Kidney tubule cell (primary cell): Measurements from ENCODE around the gene ZNF70.

Experiments
- DNase-seq: peaks from one replicate; pipeline ENCODE4 v3.0.0-alpha.2; 2018; ENCODE audit warnings: low spot score

Gene ZNF70

GRCh38 chr22:23716811-23717801 is 33.8 kb downstream of the ZNF70 start:
- peak; percentile 82 for DNase-seq

- peak; percentile 25 for DNase-seq
These were observed 35.0 kb downstream of the ZNF70 start for GRCh38 chr22:23715806-23716375.

DNA sequence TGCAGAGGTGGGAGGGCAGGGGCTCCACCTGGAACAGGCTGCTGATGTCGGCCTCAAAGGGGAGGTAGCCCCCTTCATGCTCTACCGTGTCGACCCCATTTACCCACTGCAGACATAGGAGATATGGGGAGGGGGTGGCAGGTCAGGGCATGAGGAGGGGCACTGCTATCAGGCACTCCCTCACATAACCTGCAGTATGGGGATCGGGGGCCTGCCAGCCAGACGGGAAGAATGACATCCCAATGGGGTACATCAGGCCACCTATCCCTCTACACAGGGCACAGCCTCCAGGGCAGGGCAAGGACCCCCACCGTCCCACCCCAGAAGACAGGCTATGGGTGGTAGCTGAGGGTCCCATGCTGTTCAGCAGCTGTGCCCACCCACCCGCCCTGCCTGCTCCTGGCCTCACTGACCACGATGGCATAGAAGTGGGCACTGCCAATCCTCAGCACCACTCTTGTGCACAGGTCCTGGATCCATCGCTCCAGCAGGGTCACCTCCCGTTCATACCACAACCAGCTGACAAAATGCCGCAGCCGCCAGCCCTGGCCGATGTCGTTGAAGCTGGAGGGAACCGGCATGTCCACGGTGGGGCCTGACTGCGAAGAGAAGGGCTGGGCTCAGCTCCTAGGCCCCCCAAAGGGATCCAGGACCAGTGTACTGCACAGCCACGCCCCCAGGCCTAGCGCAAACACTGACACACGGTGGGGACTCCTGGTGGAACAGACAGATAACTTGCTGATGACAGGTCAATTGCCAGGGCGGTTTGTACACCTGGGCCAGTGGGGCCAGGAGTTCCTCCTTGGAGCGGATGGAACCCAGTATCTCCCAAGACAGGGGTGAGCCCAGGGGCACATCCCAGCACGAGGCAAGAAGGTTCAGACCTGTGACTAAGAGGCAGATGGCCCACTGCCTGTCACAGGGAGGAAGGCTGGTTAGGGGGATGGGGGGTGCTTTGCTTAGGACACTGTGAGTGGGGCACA is 36.0 kb downstream of the ZNF70 start:
- DNase-seq: no peak

- no peak for DNase-seq
These were observed 37.0 kb downstream of the ZNF70 start for GRCh38 chr22:23713696-23714595.

- DNase-seq: no peak
These were observed 38.7 kb downstream of the ZNF70 start for GRCh38 chr22:23712256-23712655.

- DNase-seq: peak; percentile 37
These were observed 41.8 kb downstream of the ZNF70 start for GRCh38 chr22:23709107-23709506.

DNA sequence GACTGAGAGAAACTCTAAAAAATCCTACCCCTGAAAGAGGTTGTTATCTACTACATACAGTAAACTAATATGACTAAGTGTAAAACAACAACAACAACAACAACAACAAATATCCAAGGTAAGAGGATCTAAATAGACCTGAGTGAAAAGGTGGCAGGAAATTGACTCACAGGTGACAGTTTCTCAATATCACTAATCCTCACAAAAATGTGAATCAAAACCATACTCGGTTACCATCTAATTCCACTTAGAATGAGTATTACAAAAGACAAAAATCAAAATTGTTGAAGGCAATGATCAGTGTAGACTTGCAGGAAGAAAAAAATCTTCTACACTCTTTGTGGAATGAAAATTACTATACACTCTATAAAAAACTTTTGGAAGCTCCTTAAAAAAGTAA is 42.6 kb downstream of the ZNF70 start:
- DNase-seq: no peak

DNA sequence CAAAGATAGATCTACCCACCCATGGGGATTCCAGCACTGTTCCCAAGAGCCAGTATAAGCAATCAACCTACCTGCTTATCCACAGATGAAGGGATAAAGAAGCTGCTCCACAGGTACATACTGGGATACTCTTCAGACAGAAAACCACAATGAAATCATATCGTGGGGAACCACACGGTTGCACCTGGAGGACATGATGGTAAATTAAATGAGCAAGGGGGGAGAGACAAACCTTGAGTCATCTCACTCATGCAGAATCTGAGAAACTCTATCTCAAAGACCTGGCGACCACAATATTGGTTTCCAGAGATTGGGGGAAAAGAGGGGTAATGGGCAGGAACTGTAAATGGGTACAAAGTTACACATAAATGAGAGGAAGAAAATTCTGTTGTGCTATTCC is 45.6 kb downstream of the ZNF70 start:
- no peak for DNase-seq

GRCh38 chr22:23704829-23705228 is 46.1 kb downstream of the ZNF70 start:
- no peak for DNase-seq

GRCh38 chr22:23704062-23704461 is 46.9 kb downstream of the ZNF70 start:
- no peak for DNase-seq

- DNase-seq: peak; percentile 18
These were observed 50.2 kb downstream of the ZNF70 start for GRCh38 chr22:23700706-23701105.

DNA sequence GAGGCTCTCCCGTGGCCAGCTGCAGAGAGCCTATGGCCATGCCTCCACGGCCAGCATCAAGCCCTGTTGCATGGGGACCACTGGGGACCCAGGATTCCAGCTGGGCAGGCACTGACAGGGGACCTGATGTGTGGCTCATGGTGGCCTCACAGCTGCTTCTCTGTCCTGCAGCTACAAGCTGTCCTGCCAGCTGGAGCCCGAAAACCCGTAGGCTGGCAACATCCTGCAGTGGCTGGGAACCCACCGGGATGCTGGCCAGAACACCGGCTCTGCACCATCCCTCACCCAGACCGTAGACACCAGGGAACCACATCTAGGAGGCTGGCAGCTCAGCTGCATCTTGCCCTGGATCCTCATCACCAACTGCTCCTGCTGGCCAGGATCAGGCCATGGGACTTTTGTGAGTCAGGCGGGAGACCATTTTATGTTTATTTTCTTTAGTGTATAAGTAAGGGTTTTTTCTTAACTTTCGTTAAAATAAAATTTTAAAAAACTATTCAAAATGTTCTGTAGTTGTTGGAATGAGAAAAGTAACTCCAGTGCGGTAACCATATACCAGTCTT is 52.2 kb downstream of the ZNF70 start:
- DNase-seq: no peak

DNA sequence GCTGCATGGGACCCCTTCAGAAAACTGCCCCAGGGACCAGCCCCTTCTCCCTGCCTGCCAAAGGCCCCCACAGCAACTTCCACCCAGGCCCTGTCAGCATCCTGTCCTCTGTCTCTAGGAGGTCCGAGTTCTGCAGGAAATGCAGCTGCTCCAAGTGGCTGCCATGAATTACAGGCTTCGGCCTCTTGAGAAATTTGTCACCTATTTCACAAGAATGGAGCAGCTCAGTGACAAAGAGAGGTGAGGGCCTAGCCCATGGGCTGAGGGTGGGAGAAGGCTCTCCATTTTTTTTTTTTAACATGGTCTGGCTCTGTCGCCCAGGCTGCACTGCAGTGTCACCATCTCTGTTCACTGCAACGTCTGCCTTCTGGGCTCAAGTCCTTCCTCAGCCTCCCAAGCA is 52.8 kb downstream of the ZNF70 start:
- no peak for DNase-seq

DNA sequence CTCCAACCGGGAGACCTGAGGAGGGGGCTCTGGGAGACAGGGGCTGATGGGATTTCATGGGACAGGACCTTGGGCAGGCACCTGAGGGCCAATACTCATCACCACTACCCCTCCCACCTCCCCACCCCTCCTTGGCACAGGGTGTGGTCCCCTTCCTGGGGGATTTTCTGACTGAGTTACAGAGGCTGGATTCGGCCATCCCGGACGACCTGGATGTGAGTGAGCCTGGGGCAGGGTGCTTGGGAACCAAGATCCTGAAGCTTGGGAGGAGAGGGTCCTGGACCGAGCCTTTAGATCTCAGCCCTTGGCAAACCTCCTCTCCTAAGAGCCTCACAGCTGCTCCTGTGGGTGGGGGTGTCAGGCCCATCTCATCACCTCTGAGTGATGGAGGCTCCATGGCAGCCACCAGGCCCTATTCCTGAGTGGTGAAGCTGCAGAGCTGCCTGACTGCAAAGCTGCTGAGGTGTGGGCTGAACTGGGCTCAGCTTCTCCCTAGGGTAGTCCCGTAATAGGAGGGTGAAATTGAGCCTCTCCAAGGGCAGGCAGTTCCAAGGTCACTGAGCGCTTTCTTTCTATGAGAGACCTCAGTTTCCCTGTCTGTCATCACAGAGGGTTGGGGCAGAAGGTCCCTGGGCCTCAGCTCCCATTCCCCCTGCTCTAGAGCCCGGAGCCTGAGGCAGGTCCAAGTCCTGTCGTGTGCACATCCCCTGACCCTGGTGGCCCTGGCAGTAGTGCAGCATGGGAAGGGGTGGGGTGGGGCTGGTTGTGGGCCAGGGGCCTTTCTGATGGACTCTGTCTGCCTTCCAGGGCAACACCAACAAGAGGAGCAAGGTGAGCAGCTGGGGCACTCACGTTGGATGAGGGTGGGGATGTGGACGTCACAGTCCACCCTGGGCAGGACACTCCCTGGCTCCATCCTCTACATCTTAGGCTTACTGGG is 53.6 kb downstream of the ZNF70 start:
- no peak for DNase-seq

DNA sequence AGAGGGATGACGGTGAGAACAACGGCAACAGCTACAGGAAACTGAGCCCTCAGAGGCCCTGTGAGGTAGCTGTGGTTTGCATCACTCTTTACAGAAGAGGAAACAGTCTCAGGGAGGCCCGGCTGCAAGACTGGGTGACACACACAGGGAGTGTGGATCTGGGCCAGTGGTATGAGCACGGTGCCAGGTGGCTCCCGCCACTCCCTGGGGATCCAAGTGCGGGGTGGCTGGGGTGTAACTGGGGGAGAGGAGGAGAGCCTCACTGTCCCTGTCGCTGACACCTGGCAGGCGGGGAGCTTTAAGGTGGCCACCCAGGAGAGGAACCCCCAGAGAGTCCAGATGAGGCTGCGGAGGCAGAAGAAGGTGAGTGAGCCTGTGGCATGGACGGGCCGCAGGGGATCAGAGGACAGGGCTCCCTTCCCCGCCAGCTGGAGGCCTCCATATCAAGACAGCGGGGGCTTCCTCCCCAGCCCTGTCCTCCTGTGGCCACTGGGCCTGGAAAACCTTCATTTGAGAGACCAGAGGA is 54.5 kb downstream of the ZNF70 start:
- DNase-seq: no peak

DNA sequence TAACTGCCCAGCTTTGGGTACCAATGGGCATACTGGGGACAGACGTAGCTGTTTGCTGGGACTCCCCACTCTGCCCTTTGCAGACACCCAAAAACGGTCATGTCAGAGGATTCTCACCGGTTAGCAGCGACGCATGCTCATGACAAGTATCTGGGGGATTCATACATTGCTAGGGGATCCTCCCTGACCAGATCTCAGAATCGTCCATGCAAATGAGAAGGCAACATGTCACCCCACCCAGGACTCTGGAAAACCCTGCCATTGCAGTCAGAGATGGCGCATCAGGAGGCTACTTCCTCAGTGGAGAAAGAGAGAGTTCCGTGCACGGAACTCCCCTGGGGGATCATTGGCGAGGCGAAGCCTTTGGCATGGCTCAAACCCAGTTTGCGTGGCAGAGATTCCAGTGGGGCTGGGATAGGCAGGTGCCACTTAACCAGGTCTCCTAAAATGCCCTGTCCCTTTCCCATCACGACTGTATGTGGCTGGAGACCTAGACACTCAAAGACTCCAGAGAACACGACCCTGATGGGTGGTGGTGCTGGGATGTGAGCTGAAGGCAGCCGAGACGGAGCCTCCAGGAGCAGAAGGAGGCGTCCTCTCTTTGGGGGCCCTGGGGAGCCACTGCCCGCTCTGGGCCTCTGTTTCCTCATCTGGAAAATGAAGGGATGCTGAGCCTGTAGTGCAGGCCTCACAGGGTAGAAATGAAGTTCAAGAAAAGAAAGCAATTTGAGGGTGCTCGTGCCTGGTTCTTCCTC is 55.2 kb downstream of the ZNF70 start:
- DNase-seq: no peak

DNA sequence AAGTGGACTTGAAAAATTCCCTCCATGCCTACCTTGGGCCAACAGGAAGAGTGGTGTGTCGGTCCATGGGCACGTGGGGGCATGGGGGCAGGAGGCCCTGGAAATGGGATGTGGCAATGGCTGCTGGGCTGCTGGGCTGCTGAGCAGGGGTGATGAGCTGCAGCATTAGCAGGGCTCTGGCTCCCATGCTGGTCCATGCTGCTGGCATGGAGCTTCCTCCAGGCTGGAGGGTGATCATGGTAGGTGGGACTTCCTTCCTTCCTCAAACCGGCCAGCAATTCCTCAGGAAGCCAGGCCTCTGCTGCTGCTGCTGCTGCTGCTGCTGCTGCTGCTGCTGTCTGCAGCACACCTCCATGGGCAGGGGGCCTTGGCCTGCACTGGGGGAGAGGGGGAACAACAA is 55.8 kb downstream of the ZNF70 start:
- DNase-seq: no peak

DNA sequence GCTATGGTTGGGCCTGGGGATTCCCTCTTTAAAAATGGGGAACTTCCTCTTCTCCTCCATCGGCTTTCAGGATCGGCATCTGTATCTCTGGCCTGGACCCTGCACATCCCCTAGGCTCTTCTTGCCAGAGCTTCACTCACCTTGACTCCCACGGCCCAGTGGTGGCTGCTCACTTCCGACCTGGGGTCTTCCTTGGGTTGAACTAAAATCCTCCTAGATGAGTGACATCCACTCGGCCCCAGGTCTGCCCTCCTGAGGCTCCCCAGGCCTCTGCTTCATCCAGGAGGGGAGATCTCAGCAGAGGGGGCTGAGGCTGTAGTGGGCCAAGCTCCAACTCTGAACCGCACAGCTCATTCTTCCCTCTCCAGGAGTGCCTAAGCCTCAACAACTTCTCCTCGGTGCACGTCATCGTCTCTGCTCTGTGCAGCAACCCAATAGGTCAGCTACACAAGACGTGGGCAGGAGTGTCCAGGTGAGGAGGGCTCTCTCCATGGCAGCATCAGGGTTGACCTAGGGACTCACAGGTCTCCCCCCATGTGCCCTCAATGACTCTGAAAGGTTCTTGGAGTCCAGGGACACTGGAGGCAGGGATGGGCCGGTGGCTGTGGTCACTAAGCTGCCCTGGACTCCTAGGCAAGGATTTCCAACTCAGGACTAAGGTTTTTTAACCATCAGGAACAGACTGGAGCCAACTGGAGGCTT is 56.8 kb downstream of the ZNF70 start:
- DNase-seq: no peak
